ENCODE measurements around the gene SPC24.
"Not testable (repeated sequence)": the region's sequence is repeated elsewhere in the genome, so short reads cannot be mapped to it uniquely, and the experiment has no call there.

Gene SPC24

GRCh38 chr19:11164879-11165406 lies 9.4 kb upstream of the SPC24 start:
- DNase-seq (ENCODE audit: low read depth), result no peak
- no peak for TF ChIP-seq CTCF (IDR thresholded peaks at IDR 0.05; ENCODE audit: control insufficient read depth, extremely low read depth, insufficient read depth)
- H3K4me3 ChIP-seq (ENCODE audit: low read depth, low read length), result no peak overlapping the region

- no peak for TF ChIP-seq CTCF (IDR thresholded peaks at IDR 0.05; ENCODE audit: control insufficient read depth, extremely low read depth, insufficient read depth)
- no peak overlapping the region for H3K4me3 ChIP-seq (ENCODE audit: low read depth, low read length)
- no peak for DNase-seq (ENCODE audit: low read depth)
These were observed 8.7 kb upstream of the SPC24 start for GRCh38 chr19:11164296-11164695.

GRCh38 chr19:11160440-11160768 lies 4.8 kb upstream of the SPC24 start:
- not testable (repeated sequence) for H3K4me3 ChIP-seq (ENCODE audit: low read depth, low read length); DNase-seq (ENCODE audit: low read depth)

GRCh38 chr19:11159598-11160439 lies 4.2 kb upstream of the SPC24 start:
- no peak for TF ChIP-seq CTCF (IDR thresholded peaks at IDR 0.05; ENCODE audit: control insufficient read depth, extremely low read depth, insufficient read depth)
- DNase-seq (ENCODE audit: low read depth), result no peak
- no peak overlapping the region for H3K4me3 ChIP-seq (ENCODE audit: low read depth, low read length)

- TF ChIP-seq CTCF (IDR thresholded peaks at IDR 0.05; ENCODE audit: control insufficient read depth, extremely low read depth, insufficient read depth), result no peak
- peak overlapping the region; percentile 86 for H3K4me3 ChIP-seq (ENCODE audit: low read depth, low read length)
- DNase-seq (ENCODE audit: low read depth), result no peak
These were observed 917 bp downstream of the SPC24 start for GRCh38 chr19:11154683-11155047.

- no peak overlapping the region for H3K4me3 ChIP-seq (ENCODE audit: low read depth, low read length)
- DNase-seq (ENCODE audit: low read depth), result peak; percentile 99
- TF ChIP-seq CTCF (IDR thresholded peaks at IDR 0.05; ENCODE audit: control insufficient read depth, extremely low read depth, insufficient read depth), result no peak
These were observed 3.1 kb downstream of the SPC24 start for GRCh38 chr19:11152318-11153062.

- no peak overlapping the region for H3K4me3 ChIP-seq (ENCODE audit: low read depth, low read length)
- TF ChIP-seq CTCF (IDR thresholded peaks at IDR 0.05; ENCODE audit: control insufficient read depth, extremely low read depth, insufficient read depth), result no peak
- DNase-seq (ENCODE audit: low read depth), result no peak
These were observed 4.4 kb downstream of the SPC24 start for GRCh38 chr19:11151181-11151580.

All from LNCaP clone FGC (cell line).